GM12878 (cell line): ENCODE results near the gene ATP1B1. TPM values are rescaled to one million over a fixed set of nuclear protein-coding genes. Genes with fewer than 3 reads are reported as not detected.

ENCODE experiments used
- ATAC-seq: fragments of 200-7000 bp; cut with Tn5 transposase; 3 replicates; pipeline ENCODE4 v1.9.1; 2020; ENCODE audit warnings: mild to moderate bottlenecking, moderate library complexity
- BruUV-seq: library from RNA; stranded (reverse); fragments of 400-500 nt; replicated peaks from 2 replicates; lab custom pipeline; 2021; lab: Mats Ljungman, UMichigan
- CTCF ChIA-PET: fragments of 300-600 bp; sonication (Branson Sonifier 250); formaldehyde crosslinking; extraction: SDS; loops from one replicate; lab custom pipeline; 2021; ENCODE audit warnings: inconsistent platforms; lab: Yijun Ruan, JAX
- POLR2A ChIA-PET: fragments of 350-600 bp; formaldehyde crosslinking; extraction: SDS; loops from one replicate; lab custom pipeline; 2021; ENCODE audit warnings: inconsistent platforms; lab: Charles Lee
- RAD21 ChIA-PET: fragments of 300-600 bp; sonication (Branson Sonifier 250); formaldehyde crosslinking; loops from one replicate; lab custom pipeline; 2023; ENCODE audit warnings: antibody characterized with exemption; ENCODE audit not compliant: unreplicated experiment; lab: Charles Lee
- SMC1A ChIA-PET: fragments of 300-600 bp; sonication (Branson Sonifier 250); formaldehyde crosslinking; loops from one replicate; lab custom pipeline; 2023; ENCODE audit not compliant: unreplicated experiment, uncharacterized antibody; lab: Charles Lee
- DNase-seq: peaks from one replicate; pipeline ENCODE4 v3.0.0-alpha.2; 2011; ENCODE audit warnings: low read depth, low spot score
- FAIRE-seq: peaks from 3 replicates; lab custom pipeline; 2011; peaks lifted over from hg19 to GRCh38; lab: Jason Lieb, UNC
- H2AFZ ChIP-seq: 2 replicates; pipeline ENCODE4 v1.6.0; 2011; ENCODE audit warnings: low read depth, low read length, control low read depth; ENCODE audit not compliant: control insufficient read depth
- H3K27ac ChIP-seq: 2 replicates; pipeline ENCODE4 v1.5.1; 2011; ENCODE audit warnings: control low read depth; ENCODE audit not compliant: control insufficient read depth, insufficient read depth
- H3K27me3 ChIP-seq, 2 experiments: replicated peaks in 1 of 2; 2 replicates each; pipeline versions ENCODE4 v1.6.0 to v1.6.1; 2011; ENCODE audit warnings: low read length in 1 of 2; ENCODE audit not compliant: control insufficient read depth in 2 of 2, insufficient read depth in 2 of 2
- H3K36me3 ChIP-seq, 2 experiments: 2 replicates each; pipeline ENCODE4 v1.5.1; 2011; ENCODE audit warnings: low read length in 1 of 2; ENCODE audit not compliant: control insufficient read depth in 2 of 2, insufficient read depth in 2 of 2
- H3K4me1 ChIP-seq: 2 replicates; pipeline ENCODE4 v1.6.1; 2011; ENCODE audit warnings: mild to moderate bottlenecking, low read length, moderate library complexity, mixed read lengths; ENCODE audit not compliant: control insufficient read depth, insufficient read depth
- H3K4me2 ChIP-seq: 2 replicates; pipeline ENCODE4 v1.6.0; 2011; ENCODE audit warnings: control low read depth; ENCODE audit not compliant: control insufficient read depth, insufficient read depth
- H3K4me3 ChIP-seq: fragments of 200-600 bp; sonication (generic); 2 replicates; pipeline ENCODE4 v1.5.1; 2016
- H3K79me2 ChIP-seq: 2 replicates; pipeline ENCODE4 v1.6.0; 2011; ENCODE audit warnings: low read length; ENCODE audit not compliant: control insufficient read depth, insufficient read depth
- H3K9ac ChIP-seq: 2 replicates; pipeline ENCODE4 v1.8.0; 2011; ENCODE audit warnings: low read length, control low read depth, mixed read lengths; ENCODE audit not compliant: control insufficient read depth, insufficient read depth
- H3K9me3 ChIP-seq: replicated peaks from 3 replicates; pipeline ENCODE4 v1.5.1; 2011; ENCODE audit warnings: mild to moderate bottlenecking, low read length; ENCODE audit not compliant: control insufficient read depth, insufficient read depth
- H4K20me1 ChIP-seq: 2 replicates; pipeline ENCODE4 v1.6.0; 2011; ENCODE audit not compliant: control insufficient read depth, insufficient read depth
- CHD4 ChIP-seq: fragments of 200-600 bp; sonication (generic); IDR thresholded peaks from 2 replicates; pipeline ENCODE4 v1.6.1; 2016; ENCODE audit warnings: mild to moderate bottlenecking
- CREM ChIP-seq: IDR thresholded peaks from 2 replicates; pipeline ENCODE4 v1.6.1; 2014; ENCODE audit warnings: antibody characterized with exemption, low read depth
- ESRRA ChIP-seq: IDR thresholded peaks from 2 replicates; pipeline ENCODE4 v1.6.1; 2012; ENCODE audit warnings: mild to moderate bottlenecking, low read length, improper control_type of control experiment
- HCFC1 ChIP-seq: fragments of 150-350 bp; IDR thresholded peaks from 2 replicates; pipeline ENCODE4 v1.6.1; 2014; ENCODE audit warnings: low read length
- HDAC6 ChIP-seq: fragments of 200-600 bp; sonication (generic); IDR thresholded peaks from one replicate; pipeline ENCODE4 v1.8.0; 2017; ENCODE audit warnings: antibody characterized with exemption; ENCODE audit not compliant: unreplicated experiment
- IKZF1 ChIP-seq: fragments of 450-650 bp; conservative IDR thresholded peaks from 2 replicates; pipeline ENCODE4 v1.6.1; 2017; ENCODE audit warnings: antibody characterized with exemption, mild to moderate bottlenecking
- JUNB ChIP-seq: IDR thresholded peaks from 2 replicates; pipeline ENCODE4 v1.6.1; 2016; ENCODE audit warnings: antibody characterized with exemption, mild to moderate bottlenecking
- NFXL1 ChIP-seq: fragments of 450-650 bp; IDR thresholded peaks from 2 replicates; pipeline ENCODE4 v1.6.1; 2017; ENCODE audit warnings: antibody characterized with exemption, mild to moderate bottlenecking, borderline replicate concordance
- POLR2A ChIP-seq: IDR thresholded peaks from 2 replicates; pipeline ENCODE4 v1.6.1; 2011; ENCODE audit warnings: low read depth, mild to moderate bottlenecking, low read length
- SIX5 ChIP-seq: IDR thresholded peaks from 2 replicates; pipeline ENCODE4 v1.6.1; 2011; ENCODE audit warnings: mild to moderate bottlenecking, low read depth, low read length, moderate library complexity; ENCODE audit not compliant: severe bottlenecking
- STAT1 ChIP-seq: fragments of 450-650 bp; conservative IDR thresholded peaks from 2 replicates; pipeline ENCODE4 v1.6.1; 2014; ENCODE audit warnings: antibody characterized with exemption, mild to moderate bottlenecking
- TCF7 ChIP-seq: IDR thresholded peaks from 2 replicates; pipeline ENCODE4 v1.6.1; 2014; ENCODE audit warnings: antibody characterized with exemption, borderline replicate concordance
- ZNF384 ChIP-seq: IDR thresholded peaks from 2 replicates; pipeline ENCODE4 v1.6.1; 2012; ENCODE audit warnings: low read depth, mild to moderate bottlenecking, low read length, improper control_type of control experiment, borderline replicate concordance
- WGBS: methylation state at CpG from one replicate; pipeline ENCODE4 v1.1.6; 2016; ENCODE audit warnings: low lambda C conversion rate; ENCODE audit not compliant: insufficient replicate concordance, insufficient coverage; ENCODE audit errors: missing lambda C conversion rate; 5-methylcytosine and 5-hydroxymethylcytosine counted together
- in situ Hi-C: fragments of 300-500 bp; cut with MboI; formaldehyde crosslinking; loops from 9 replicates; pipeline ENCODE4 v1.14.3; 2018; ENCODE audit warnings: mixed read lengths
- intact Hi-C: fragments of 100-400 bp; cut with micrococcal nuclease; formaldehyde crosslinking; loops from one replicate; pipeline ENCODE4 v1.14.2; 2022; ENCODE audit not compliant: unreplicated experiment
- polyA plus RNA-seq, 11 experiments: library from polyadenylated mRNA; depleted of rRNA in 4 of 11; unstranded in 6 of 11; stranded (reverse) in 5 of 11; fragments of >200 nt; fragmentation: Nextera tagmentation in 4 of 11; fragmentation: Illumina TruSeq in 1 of 11; extraction: Ambion mirVana in 4 of 11; extraction: Trizol in 1 of 11; gene quantifications; 1 replicate in 1 of 11; 2 replicates in 10 of 11; pipeline versions ENCODE4 v1.2.1 to v1.2.3, GENCODE V29; 2011 to 2016; ENCODE audit warnings: inconsistent platforms in 2 of 11, missing spikeins in 2 of 11, low read depth in 1 of 11
- total RNA-seq, 4 experiments: library from RNA; depleted of rRNA in 3 of 4; stranded (reverse); fragments of >200 nt in 3 of 4; fragmentation: Illumina TruSeq in 1 of 4; extraction: Trizol in 1 of 4; gene quantifications; 2 replicates each; pipeline versions ENCODE4 v1.2.1 to v1.2.3, GENCODE V29; 2013 to 2021
- TF ChIP-seq, protein P1 (sequence below): fragments of 450-650 bp; formaldehyde crosslinking; IDR thresholded peaks from 2 replicates; pipeline ENCODE4 v1.4.0; 2020; ENCODE audit warnings: mild to moderate bottlenecking, moderate library complexity

The ATP1B1 gene
- total and polyA plus RNA-seq, 10 of the 15 experiments (the other 5 are each of a cell fraction or from before 2014, with no cell fraction given) = 0.84 to 14.0 (median 1.4) TPM

DNA sequence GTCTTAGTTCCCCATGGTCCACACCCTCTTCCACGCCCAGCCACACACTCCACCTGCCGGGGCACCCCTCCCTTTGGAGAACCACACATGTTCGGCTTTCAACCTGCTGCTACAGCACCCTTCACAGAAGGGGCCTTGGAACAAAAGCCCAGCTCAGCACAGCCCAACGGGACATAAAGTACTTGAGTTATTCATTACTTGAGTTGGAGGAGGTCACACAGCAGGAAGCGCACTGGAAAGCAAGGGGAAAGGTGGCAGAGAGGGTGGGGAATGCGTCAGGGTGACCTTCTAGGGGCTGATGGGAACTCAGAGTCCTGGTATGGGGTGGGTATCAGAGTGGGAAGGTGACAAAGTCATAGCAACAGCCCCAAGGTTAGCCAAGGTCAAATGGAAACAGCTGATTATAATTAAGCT lies 3.0 kb upstream of the ATP1B1 start (continued):
- TF ChIP-seq STAT1 (no peak), ZNF384 (no peak), ESRRA (no peak), HCFC1 (no peak)

DNA sequence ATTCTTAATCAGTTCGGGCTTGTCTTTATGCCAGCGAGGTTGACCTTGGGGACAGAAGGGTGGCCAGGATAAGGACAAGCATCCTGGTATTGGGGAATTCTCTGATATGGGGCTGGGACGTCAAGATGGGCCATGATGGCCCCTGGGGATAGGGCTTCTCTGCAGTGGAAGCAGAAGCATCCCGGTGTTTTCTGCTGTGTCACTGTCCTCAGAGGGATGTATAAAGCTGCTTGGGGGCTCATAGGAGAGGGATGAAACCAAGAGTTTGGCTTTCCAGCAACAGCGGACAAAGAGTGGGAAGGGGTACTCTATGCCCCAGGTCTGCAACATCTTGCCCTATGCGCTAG lies 1.4 kb upstream of the ATP1B1 start:
- intact Hi-C loops (loop anchor here (5.0 kb wide), 4 partner anchors 58 to 183 kb away; no protein-coding TSS in a partner anchor), in situ Hi-C loops (no loop called here)
- no peak overlapping the region; the same call in 1 of the 2 replicates for H3K4me2 ChIP-seq
- WGBS = 81% methylated on average over 6 of the region's 6 CpGs
- ATAC-seq = no peak
- POLR2A ChIA-PET = interaction anchor here (1.0 to 7.1 kb wide), 5 partner anchors 13 to 109 kb away, joined by 3 to 69 read pairs (median 4); no protein-coding TSS in a partner anchor
- peaks cover 3% of the 10 kb centered on the region; the same call in 1 of the 2 replicates for H3K4me1 ChIP-seq
- H4K20me1 ChIP-seq = no peaks in the 10 kb centered on the region
- H3K36me3 ChIP-seq = no peaks in the 10 kb centered on the region
- TF ChIP-seq SIX5 = no peak
- TF ChIP-seq HDAC6 = no peak
- TF ChIP-seq JUNB = no peak
- no peak for TF ChIP-seq NFXL1
- no peak for TF ChIP-seq IKZF1
- no peak for TF ChIP-seq TCF7
- no peak for TF ChIP-seq CHD4
- no peak for TF ChIP-seq POLR2A
- TF ChIP-seq CREM = no peak
- TF ChIP-seq, protein P1, sequence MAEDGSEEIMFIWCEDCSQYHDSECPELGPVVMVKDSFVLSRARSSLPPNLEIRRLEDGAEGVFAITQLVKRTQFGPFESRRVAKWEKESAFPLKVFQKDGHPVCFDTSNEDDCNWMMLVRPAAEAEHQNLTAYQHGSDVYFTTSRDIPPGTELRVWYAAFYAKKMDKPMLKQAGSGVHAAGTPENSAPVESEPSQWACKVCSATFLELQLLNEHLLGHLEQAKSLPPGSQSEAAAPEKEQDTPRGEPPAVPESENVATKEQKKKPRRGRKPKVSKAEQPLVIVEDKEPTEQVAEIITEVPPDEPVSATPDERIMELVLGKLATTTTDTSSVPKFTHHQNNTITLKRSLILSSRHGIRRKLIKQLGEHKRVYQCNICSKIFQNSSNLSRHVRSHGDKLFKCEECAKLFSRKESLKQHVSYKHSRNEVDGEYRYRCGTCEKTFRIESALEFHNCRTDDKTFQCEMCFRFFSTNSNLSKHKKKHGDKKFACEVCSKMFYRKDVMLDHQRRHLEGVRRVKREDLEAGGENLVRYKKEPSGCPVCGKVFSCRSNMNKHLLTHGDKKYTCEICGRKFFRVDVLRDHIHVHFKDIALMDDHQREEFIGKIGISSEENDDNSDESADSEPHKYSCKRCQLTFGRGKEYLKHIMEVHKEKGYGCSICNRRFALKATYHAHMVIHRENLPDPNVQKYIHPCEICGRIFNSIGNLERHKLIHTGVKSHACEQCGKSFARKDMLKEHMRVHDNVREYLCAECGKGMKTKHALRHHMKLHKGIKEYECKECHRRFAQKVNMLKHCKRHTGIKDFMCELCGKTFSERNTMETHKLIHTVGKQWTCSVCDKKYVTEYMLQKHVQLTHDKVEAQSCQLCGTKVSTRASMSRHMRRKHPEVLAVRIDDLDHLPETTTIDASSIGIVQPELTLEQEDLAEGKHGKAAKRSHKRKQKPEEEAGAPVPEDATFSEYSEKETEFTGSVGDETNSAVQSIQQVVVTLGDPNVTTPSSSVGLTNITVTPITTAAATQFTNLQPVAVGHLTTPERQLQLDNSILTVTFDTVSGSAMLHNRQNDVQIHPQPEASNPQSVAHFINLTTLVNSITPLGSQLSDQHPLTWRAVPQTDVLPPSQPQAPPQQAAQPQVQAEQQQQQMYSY = no peak
- no peak overlapping the region for H3K4me3 ChIP-seq
- no peaks in the 10 kb centered on the region for H3K9me3 ChIP-seq
- SMC1A ChIA-PET = interaction anchor here (0.7 to 15.1 kb wide), 3 partner anchors 12 to 100 kb away, joined by 3 to 188 read pairs (median 7); no protein-coding TSS in a partner anchor
- RAD21 ChIA-PET = interaction anchor here (1.0 to 2.3 kb wide), 8 partner anchors 9 to 77 kb away, joined by 3 to 9 read pairs (median 6); no protein-coding TSS in a partner anchor
- no peak for DNase-seq
- H3K27me3 ChIP-seq = peaks cover 2 to 6% of the 10 kb centered on the region in 2 experiments; a peak in 2 of 4 replicates
- no peak overlapping the region for H2AFZ ChIP-seq
- BruUV-seq = no TSS peak
- H3K79me2 ChIP-seq = peaks cover 12% of the 10 kb centered on the region
- CTCF ChIA-PET = interaction anchor here (0.5 to 9.6 kb wide), 6 partner anchors 13 to 1352 kb away, joined by 3 to 100 read pairs (median 3); no protein-coding TSS in a partner anchor
- FAIRE-seq = no peak
- H3K27ac ChIP-seq = no peak overlapping the region
- no peak overlapping the region for H3K9ac ChIP-seq
